Measurements from ENCODE around the gene FNDC3B. TPM values are rescaled to one million over a fixed set of nuclear protein-coding genes. Genes with fewer than 3 reads are reported as not detected.

The FNDC3B gene
- total and polyA plus RNA-seq, 3 donors from 2014 or later, result 24.2 to 63.5 (median 57.7) TPM

GRCh38 chr3:172225215-172225707 is 185.9 kb downstream of the FNDC3B start:
- Histone ChIP-seq H3K27ac (no peak overlapping the region), H3K9me3 (no peaks in the 10 kb centered on the region), H3K36me3 (ENCODE audit: low read depth, missing control alignments) (no peaks in the 10 kb centered on the region), H3K4me1 (peaks cover 26% of the 10 kb centered on the region), H3K27me3 (no peaks in the 10 kb centered on the region), H3K4me3 (no peak overlapping the region)
- TF ChIP-seq CTCF (IDR thresholded peaks at IDR 0.05) (no peak), POLR2A (IDR thresholded peaks at IDR 0.05) (no peak)
- 97 to 99% methylated on average over 5 of the region's 5 CpGs for WGBS, 2 donors
- intact Hi-C loops (cut with DNase I; ENCODE audit: low total_unique reads), result no loop called here
- DNase-seq, result no peak

- no peak for DNase-seq
- Histone ChIP-seq H3K27me3 (no peaks in the 10 kb centered on the region), H3K9me3 (no peaks in the 10 kb centered on the region), H3K36me3 (ENCODE audit: low read depth, missing control alignments) (no peaks in the 10 kb centered on the region), H3K4me1 (peaks cover 19% of the 10 kb centered on the region), H3K4me3 (no peak overlapping the region), H3K27ac (no peak overlapping the region)
- 95 to 99% methylated on average over 5 of the region's 5 CpGs for WGBS, 2 donors
- TF ChIP-seq POLR2A (IDR thresholded peaks at IDR 0.05) (no peak), CTCF (IDR thresholded peaks at IDR 0.05) (no peak)
- intact Hi-C loops (cut with DNase I; ENCODE audit: low total_unique reads), result no loop called here
Measured at GRCh38 chr3:172226831-172227230, 187.5 kb downstream of the FNDC3B start.

GRCh38 chr3:172227340-172228035 is 188.1 kb downstream of the FNDC3B start:
- Histone ChIP-seq H3K9me3 (no peaks in the 10 kb centered on the region), H3K4me1 (peaks cover 17% of the 10 kb centered on the region), H3K27me3 (no peaks in the 10 kb centered on the region), H3K4me3 (no peak overlapping the region), H3K27ac (peak overlapping the region in 1 of 2 donors; percentile 10), H3K36me3 (ENCODE audit: low read depth, missing control alignments) (no peaks in the 10 kb centered on the region)
- DNase-seq, result no peak
- TF ChIP-seq CTCF (IDR thresholded peaks at IDR 0.05) (no peak), POLR2A (IDR thresholded peaks at IDR 0.05) (no peak)
- 58 to 59% methylated on average over 3 of the region's 3 CpGs for WGBS, 2 donors
- intact Hi-C loops (cut with DNase I; ENCODE audit: low total_unique reads), result no loop called here

- Histone ChIP-seq H3K4me3 (no peak overlapping the region), H3K9me3 (no peaks in the 10 kb centered on the region), H3K27me3 (no peaks in the 10 kb centered on the region), H3K4me1 (peaks cover 17% of the 10 kb centered on the region), H3K27ac (peak overlapping the region in 1 of 2 donors; percentile 10), H3K36me3 (ENCODE audit: low read depth, missing control alignments) (no peaks in the 10 kb centered on the region)
- 65 to 75% methylated on average over 2 of the region's 2 CpGs for WGBS, 2 donors
- intact Hi-C loops (cut with DNase I; ENCODE audit: low total_unique reads), result no loop called here
- TF ChIP-seq POLR2A (IDR thresholded peaks at IDR 0.05) (no peak), CTCF (IDR thresholded peaks at IDR 0.05) (no peak)
- no peak for DNase-seq
Measured at GRCh38 chr3:172228036-172228415, 188.6 kb downstream of the FNDC3B start.

GRCh38 chr3:172229462-172229861 is 190.1 kb downstream of the FNDC3B start:
- WGBS, 2 donors, result 86 to 92% methylated on average over 1 of the region's 1 CpG
- Histone ChIP-seq H3K36me3 (ENCODE audit: low read depth, missing control alignments) (no peaks in the 10 kb centered on the region), H3K27ac (no peak overlapping the region)

More at GRCh38 chr3:172229462-172229861, 190.1 kb downstream of the FNDC3B start:
- Histone ChIP-seq H3K4me1 (peaks cover 17% of the 10 kb centered on the region), H3K9me3 (no peaks in the 10 kb centered on the region), H3K4me3 (no peak overlapping the region), H3K27me3 (no peaks in the 10 kb centered on the region)
- DNase-seq, result no peak
- intact Hi-C loops (cut with DNase I; ENCODE audit: low total_unique reads), result no loop called here
- TF ChIP-seq CTCF (IDR thresholded peaks at IDR 0.05) (no peak), POLR2A (IDR thresholded peaks at IDR 0.05) (no peak)

Data from testis (tissue), 3 donors.